NCI-H1092 treated with DMSO at 0.1 percent for 48 hours (cell line): ENCODE data around the gene CDKN2B-AS1.

Experiments
- DNase-seq: peaks from one replicate; lab custom pipeline; 2025; lab: John Stamatoyannopoulos, UW

Gene CDKN2B-AS1

GRCh38 chr9:21982861-21983560 is 11.6 kb upstream of the CDKN2B-AS1 start:
- DNase-seq, result no peak

DNA sequence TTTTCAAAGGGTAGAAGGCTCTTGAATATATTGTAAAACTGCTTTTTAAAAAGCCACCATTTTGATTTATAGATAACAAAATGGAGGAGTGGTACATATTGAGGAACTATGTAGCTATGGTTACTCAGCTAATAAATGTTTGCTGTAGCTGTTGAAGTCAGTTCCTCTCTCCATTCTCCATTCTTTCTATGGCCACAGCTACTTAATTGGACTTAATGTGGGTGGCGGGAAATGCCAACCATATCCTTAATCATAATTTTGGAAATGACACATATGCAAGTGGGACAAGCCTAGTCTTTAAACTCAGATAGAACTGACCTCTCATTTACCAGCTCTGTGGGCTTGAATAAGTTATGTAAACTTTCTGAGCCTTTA is 11.0 kb upstream of the CDKN2B-AS1 start:
- no peak for DNase-seq

DNA sequence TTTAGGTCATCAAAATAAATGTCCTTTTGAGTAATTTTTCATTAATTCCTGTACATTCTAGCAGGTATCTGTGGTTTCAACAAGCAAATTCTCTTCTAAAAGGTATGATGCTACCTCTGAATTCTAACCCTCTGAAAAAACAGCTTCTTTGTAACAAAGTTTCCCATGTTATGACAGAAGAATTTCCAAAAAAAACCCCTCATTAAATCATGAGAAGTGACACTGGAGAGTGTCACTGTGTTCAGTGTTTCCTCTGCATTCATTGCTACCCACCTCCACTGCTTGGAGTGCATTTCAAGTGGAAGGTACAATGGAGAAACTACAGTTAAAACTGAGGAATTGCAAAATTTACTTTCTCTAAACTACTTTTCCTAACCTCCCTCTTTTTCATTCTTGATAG is 10.5 kb upstream of the CDKN2B-AS1 start:
- DNase-seq, result no peak

GRCh38 chr9:21985964-21986667 is 8.5 kb upstream of the CDKN2B-AS1 start:
- no peak for DNase-seq

DNA sequence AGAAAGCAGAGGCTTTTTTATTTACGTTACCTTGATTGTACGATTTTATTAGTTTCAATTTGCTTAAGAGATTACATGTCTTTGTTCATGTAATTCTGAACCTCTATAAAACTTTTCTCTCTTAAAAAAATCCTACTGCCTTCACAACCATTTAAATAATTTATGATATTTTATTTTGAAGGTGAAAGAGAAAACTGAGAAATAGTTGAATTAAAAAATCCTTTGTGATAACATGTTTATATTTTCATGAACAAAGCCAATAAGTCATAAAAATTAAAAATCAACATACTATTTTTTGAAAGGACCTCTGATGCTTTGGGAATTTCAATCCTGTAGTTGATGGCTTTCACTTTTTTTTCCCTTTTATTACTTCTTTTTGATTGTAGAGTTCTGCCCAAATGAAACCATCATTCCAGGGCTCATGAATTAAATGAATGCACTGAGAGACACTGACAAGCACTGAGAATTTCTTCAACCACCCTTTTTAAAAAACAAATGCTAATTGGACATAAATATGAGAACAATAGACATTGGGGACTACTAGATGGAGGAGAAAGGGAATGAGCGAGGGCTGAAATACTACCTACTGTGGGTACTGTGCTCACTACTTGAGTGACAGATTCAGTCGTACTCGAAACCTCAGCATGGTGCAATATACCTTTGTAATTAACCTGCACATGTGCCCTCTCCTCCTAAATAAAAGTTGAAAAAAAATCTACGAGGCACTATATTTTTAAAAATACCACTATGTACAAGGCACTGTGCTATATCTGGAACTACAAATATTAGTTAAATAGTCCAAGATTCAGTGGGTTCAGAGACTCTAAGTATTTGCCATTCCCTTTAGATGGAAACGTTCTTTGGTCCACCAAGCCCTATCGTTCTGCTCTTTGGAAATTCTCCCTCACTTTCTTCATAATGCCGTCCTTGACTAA is 6.3 kb upstream of the CDKN2B-AS1 start:
- peak; percentile 19 for DNase-seq

DNA sequence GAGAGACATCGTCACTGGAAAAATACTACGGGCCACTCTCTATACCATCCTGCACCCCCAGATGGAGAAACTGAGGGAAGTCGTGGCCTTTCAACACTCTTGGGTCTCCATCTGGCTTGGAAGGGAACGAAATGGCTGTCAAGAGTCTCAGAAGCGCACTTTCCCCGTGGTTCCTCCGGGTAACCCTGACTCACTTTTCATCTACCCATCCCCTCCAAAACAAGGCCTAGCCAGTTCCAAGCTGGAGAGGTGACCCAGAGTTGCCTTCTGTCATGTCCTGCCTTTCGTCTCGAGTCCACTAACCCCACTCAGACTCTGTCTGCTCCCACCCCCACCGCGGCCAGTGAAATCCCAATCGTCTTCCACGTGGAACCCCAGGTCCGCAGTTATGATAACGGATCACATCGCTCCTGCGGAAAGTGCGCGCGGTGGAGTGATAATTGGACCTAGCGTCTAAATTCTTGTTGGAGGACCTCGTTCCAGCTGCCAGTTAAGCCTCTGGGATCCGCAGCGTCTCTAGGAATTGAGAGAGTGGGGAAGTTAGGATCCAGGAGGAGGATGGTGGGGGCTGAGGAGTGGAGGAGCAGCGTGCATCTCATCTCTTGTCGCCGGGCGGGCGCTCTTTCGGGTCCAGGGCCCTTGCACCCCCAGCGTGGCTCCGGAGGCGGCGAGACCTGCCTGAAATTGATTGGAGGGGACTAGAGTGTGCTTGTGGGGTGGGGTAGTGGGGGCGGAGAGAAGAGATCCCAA is 5.0 kb upstream of the CDKN2B-AS1 start:
- no peak for DNase-seq

GRCh38 chr9:21991072-21991959 is 3.3 kb upstream of the CDKN2B-AS1 start:
- peak; percentile 43 for DNase-seq

- DNase-seq, result peak; percentile 64
These were observed 1.6 kb upstream of the CDKN2B-AS1 start for GRCh38 chr9:21993007-21993406.

GRCh38 chr9:21993893-21994555 is 567 bp upstream of the CDKN2B-AS1 start, which contains the start of gene CDKN2A:
TSS of gene CDKN2A (minus strand) at chr9:21994392.
- peak; percentile 98 for DNase-seq

- DNase-seq, result peak; percentile 92
These were observed 545 bp downstream of the CDKN2B-AS1 start for GRCh38 chr9:21995006-21995665.

GRCh38 chr9:21995666-21996398 is 1.2 kb downstream of the CDKN2B-AS1 start:
- DNase-seq, result peak; percentile 81

GRCh38 chr9:21996438-21996837 is 1.8 kb downstream of the CDKN2B-AS1 start:
- DNase-seq, result peak; percentile 59

DNA sequence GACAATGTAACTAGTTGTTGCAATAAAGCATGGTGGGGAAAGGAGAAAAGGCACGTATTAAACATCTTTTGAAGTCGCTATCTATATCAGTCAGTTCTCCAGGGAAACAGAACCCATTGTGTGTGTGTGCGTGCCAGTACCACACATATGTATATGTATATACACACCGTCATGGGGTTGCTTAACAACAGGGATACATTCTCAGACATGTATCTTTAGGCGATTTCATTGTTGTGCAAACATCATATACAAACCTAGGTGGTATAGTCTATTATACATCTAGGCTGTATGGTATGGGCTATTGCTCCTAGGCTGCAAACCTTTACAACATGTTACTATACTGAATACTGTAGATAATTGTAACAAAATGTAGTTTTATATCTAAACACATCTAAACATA is 2.3 kb downstream of the CDKN2B-AS1 start:
- DNase-seq, result no peak

- no peak for DNase-seq
These were observed 2.9 kb downstream of the CDKN2B-AS1 start for GRCh38 chr9:21997480-21997879.

DNA sequence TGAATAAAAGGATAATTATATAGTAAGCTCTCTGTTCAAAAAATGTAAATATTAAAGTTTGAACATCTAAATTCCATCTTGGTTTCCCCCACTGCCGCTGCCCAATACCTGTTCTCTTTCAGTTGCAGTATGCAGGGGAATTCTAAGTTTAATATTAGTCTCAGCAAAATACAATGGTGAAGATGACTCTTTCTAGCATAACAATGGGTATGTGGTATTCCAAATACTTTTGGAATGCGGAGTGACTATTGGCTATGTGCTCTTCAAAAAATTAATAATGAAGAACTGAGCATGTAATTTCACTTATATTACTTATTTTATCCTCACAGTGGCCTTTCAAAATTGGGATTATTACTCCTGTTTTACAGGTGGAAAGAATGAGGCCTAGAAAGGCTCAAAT is 3.4 kb downstream of the CDKN2B-AS1 start:
- DNase-seq, result no peak

DNA sequence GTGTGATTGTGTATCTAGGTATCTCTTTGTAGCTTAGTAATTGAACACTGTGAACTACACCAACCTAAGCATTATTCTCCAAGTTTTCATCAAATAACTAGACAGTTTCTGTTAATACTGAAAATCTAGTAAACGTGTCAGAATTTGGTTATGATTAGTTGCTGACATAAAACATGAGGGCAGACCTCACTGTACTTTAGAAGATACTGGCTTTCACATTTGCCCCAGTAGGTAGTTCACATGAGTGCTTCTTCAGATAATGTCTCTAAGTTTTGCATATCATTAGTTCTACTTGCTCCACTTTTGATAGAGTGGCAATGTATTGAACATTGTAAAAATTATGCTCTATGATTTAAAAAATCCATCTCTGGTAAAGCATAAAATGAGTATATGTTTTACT is 7.4 kb downstream of the CDKN2B-AS1 start:
- no peak for DNase-seq

GRCh38 chr9:22005021-22005701 is 10.6 kb downstream of the CDKN2B-AS1 start:
- DNase-seq, result no peak
